IMR-90 (cell line): ENCODE results near the gene MLX.

Experiments
- MAZ ChIP-seq: IDR thresholded peaks from 2 replicates; pipeline ENCODE4 v1.6.1; 2012; ENCODE audit warnings: low read depth, mild to moderate bottlenecking, low read length, improper control_type of control experiment, moderate library complexity, borderline replicate concordance
- POLR2A ChIP-seq: IDR thresholded peaks from 2 replicates; pipeline ENCODE4 v1.6.1; 2012; ENCODE audit warnings: mild to moderate bottlenecking, low read depth, low read length
- RAD21 ChIP-seq: IDR thresholded peaks from 2 replicates; pipeline ENCODE4 v1.6.1; 2012; ENCODE audit warnings: low read length, improper control_type of control experiment
- SMC3 ChIP-seq: fragments of 150-350 bp; IDR thresholded peaks from 2 replicates; pipeline ENCODE4 v1.6.1; 2016; ENCODE audit warnings: low read depth, mild to moderate bottlenecking, antibody characterized with exemption, low read length, moderate library complexity
- TF ChIP-seq, protein P1 (sequence below): conservative IDR thresholded peaks from 2 replicates; pipeline ENCODE4 v1.5.1; 2012; ENCODE audit warnings: mild to moderate bottlenecking, low read depth, low read length, improper control_type of control experiment

- no peak for TF ChIP-seq POLR2A
- TF ChIP-seq, protein P1, sequence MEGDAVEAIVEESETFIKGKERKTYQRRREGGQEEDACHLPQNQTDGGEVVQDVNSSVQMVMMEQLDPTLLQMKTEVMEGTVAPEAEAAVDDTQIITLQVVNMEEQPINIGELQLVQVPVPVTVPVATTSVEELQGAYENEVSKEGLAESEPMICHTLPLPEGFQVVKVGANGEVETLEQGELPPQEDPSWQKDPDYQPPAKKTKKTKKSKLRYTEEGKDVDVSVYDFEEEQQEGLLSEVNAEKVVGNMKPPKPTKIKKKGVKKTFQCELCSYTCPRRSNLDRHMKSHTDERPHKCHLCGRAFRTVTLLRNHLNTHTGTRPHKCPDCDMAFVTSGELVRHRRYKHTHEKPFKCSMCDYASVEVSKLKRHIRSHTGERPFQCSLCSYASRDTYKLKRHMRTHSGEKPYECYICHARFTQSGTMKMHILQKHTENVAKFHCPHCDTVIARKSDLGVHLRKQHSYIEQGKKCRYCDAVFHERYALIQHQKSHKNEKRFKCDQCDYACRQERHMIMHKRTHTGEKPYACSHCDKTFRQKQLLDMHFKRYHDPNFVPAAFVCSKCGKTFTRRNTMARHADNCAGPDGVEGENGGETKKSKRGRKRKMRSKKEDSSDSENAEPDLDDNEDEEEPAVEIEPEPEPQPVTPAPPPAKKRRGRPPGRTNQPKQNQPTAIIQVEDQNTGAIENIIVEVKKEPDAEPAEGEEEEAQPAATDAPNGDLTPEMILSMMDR, result no peak
- TF ChIP-seq MAZ, result no peak
- TF ChIP-seq RAD21, result no peak
- no peak for TF ChIP-seq SMC3
Observed at GRCh38 chr17:42541041-42541833, 25.7 kb upstream of the MLX start.
